PFSK-1 (cell line): ENCODE measurements around the gene CTDSPL.

Experiments
- FOXP2 ChIP-seq: optimal IDR thresholded peaks from 2 replicates; pipeline ENCODE3; 2011; ENCODE audit warnings: borderline replicate concordance, control low read depth, inconsistent platforms; ENCODE audit not compliant: insufficient read depth; ENCODE audit errors: extremely low read length, extremely low read depth
- POLR2AphosphoS5 ChIP-seq: IDR thresholded peaks from 2 replicates; pipeline ENCODE4 v1.6.1; 2012; ENCODE audit warnings: low read depth, mild to moderate bottlenecking, control low read depth, low read length, moderate library complexity
- REST ChIP-seq, 2 experiments: IDR thresholded peaks; 2 replicates each; pipeline versions ENCODE4 v1.6.1 to v1.8.0; 2011 to 2012; ENCODE audit warnings: low read depth in 2 of 2, low read length in 2 of 2, control low read depth in 1 of 2, inconsistent platforms in 1 of 2, mild to moderate bottlenecking in 1 of 2, moderate library complexity in 1 of 2; ENCODE audit not compliant: insufficient read depth in 1 of 2
- SIN3A ChIP-seq: IDR thresholded peaks from 2 replicates; pipeline ENCODE4 v1.6.1; 2012; ENCODE audit warnings: mild to moderate bottlenecking, low read length, moderate library complexity, borderline replicate concordance; ENCODE audit not compliant: insufficient read depth
- TAF1 ChIP-seq: IDR thresholded peaks from 2 replicates; pipeline ENCODE4 v1.6.1; 2012; ENCODE audit warnings: low read length, control low read depth, borderline replicate concordance; ENCODE audit not compliant: insufficient read depth

CTDSPL gene

GRCh38 chr3:37892927-37893600 is 31.4 kb downstream of the CTDSPL start:
- TF ChIP-seq FOXP2 (peak; percentile 45), TAF1 (no peak)

GRCh38 chr3:37896827-37897226 is 35.1 kb downstream of the CTDSPL start:
- TF ChIP-seq SIN3A: no peak
- no peak for TF ChIP-seq TAF1
- no peak for TF ChIP-seq POLR2AphosphoS5
- no peak for TF ChIP-seq FOXP2
- TF ChIP-seq REST (IDR thresholded peaks at IDR 0.05; ENCODE audit: insufficient read depth in 1 of 2, low read depth in 2 of 2, low read length in 2 of 2): no peak

- TF ChIP-seq FOXP2: no peak
- no peak for TF ChIP-seq TAF1
- TF ChIP-seq REST (IDR thresholded peaks at IDR 0.05; ENCODE audit: insufficient read depth in 1 of 2, low read depth in 2 of 2, low read length in 2 of 2): no peak
- no peak for TF ChIP-seq POLR2AphosphoS5
- no peak for TF ChIP-seq SIN3A
Measured at GRCh38 chr3:37897763-37898162, 36.1 kb downstream of the CTDSPL start.

GRCh38 chr3:37898424-37898823 is 36.7 kb downstream of the CTDSPL start:
- TF ChIP-seq FOXP2 (no peak), SIN3A (no peak), TAF1 (no peak), REST (IDR thresholded peaks at IDR 0.05; ENCODE audit: insufficient read depth in 1 of 2, low read depth in 2 of 2, low read length in 2 of 2) (no peak), POLR2AphosphoS5 (no peak)

GRCh38 chr3:37899101-37899707 is 37.5 kb downstream of the CTDSPL start:
- no peak for TF ChIP-seq FOXP2
- TF ChIP-seq TAF1: no peak
- TF ChIP-seq POLR2AphosphoS5: no peak
- no peak for TF ChIP-seq REST (IDR thresholded peaks at IDR 0.05; ENCODE audit: insufficient read depth in 1 of 2, low read depth in 2 of 2, low read length in 2 of 2)
- no peak for TF ChIP-seq SIN3A
